ENCODE data around the gene UNC13A.
"Not testable (repeated sequence)": the region's sequence is repeated elsewhere in the genome, so short reads cannot be mapped to it uniquely, and the experiment has no call there.

UNC13A gene

GRCh38 chr19:17562097-17562496 is 126.1 kb downstream of the UNC13A start:
- DNase-seq: no peak

DNA sequence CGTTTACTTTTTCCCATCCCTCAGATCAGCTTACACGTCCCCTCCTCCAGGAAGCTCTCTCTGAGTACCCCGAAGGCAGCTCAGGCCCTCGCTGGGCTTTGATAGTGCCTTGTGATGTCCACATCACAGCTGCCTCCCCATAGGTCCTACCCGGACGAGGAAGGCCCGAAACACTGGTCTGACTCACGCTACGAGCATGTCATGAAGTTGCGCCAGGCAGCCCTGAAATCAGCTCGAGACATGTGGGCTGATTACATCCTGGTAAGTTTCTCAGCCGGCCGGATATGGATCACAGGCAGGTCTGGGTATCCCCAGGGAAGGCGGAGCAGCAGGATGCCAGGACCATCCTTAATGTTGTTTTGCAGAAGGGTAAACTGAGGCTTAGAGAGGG is 128.0 kb downstream of the UNC13A start:
- DNase-seq: no peak

- DNase-seq: no peak
Measured at GRCh38 chr19:17557466-17557865, 130.7 kb downstream of the UNC13A start.

- no peak for DNase-seq
Measured at GRCh38 chr19:17556995-17557394, 131.2 kb downstream of the UNC13A start.

GRCh38 chr19:17555929-17556813 is 132.0 kb downstream of the UNC13A start:
- DNase-seq: no peak

- DNase-seq: peak; percentile 99 to 100
Measured at GRCh38 chr19:17555480-17555928, 132.7 kb downstream of the UNC13A start, which contains the start of gene COLGALT1. COLGALT1 (plus strand) TSS chr19:17555649; CDS start chr19:17555714, 65 bp downstream.

- DNase-seq: no peak
Measured at GRCh38 chr19:17554968-17555479, 133.1 kb downstream of the UNC13A start.

- no peak for DNase-seq
Measured at GRCh38 chr19:17553256-17553655, 134.9 kb downstream of the UNC13A start.

DNA sequence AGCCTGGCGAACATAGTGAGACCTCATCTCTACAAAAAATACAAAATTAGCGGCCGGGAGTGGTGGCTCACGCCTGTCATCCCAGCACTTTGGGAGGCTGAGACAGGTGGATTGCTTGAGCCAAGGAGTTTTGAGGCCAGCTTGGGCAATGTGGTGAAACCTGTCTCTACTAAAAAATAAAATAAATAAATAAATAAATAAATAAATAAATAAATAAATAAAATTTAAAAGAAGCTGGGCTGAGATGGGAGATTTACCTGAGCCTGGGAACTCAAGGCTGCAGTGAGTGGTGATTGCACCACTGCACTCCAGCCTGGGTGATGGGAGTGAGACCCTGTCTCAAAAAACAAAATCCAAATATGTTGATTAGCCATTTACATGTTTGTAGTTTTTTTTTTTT is 135.4 kb downstream of the UNC13A start:
- not testable (repeated sequence) for DNase-seq
